GM10847 (cell line): Measurements from ENCODE around the gene CDK3.

ENCODE experiments used
- POLR2A ChIP-seq: IDR thresholded peaks from 2 replicates; pipeline ENCODE4 v1.6.1; 2011; ENCODE audit not compliant: insufficient read length; ENCODE audit errors: extremely low read depth

CDK3 gene

DNA sequence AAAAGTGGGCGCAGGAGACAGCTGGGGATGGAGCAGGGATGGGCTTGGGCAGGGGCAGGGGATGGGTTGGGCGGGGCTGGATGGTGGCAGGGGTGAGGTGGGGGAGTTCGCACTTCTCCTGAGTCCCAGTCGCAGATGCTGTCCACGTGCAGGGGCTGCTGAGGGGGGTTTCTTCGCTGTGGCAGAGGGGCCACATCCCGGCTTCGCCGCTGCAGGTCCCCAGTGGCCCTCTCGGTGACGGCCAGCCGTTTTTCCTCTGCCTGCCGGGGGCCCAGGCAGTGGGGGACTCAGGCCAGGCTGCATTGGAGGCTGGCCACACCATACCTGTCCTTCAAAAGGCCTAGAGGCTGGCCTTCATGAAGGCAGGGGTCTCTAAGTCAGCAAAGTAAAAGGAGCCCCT, 18.1 kb downstream of the CDK3 start:
- no peak for TF ChIP-seq POLR2A

DNA sequence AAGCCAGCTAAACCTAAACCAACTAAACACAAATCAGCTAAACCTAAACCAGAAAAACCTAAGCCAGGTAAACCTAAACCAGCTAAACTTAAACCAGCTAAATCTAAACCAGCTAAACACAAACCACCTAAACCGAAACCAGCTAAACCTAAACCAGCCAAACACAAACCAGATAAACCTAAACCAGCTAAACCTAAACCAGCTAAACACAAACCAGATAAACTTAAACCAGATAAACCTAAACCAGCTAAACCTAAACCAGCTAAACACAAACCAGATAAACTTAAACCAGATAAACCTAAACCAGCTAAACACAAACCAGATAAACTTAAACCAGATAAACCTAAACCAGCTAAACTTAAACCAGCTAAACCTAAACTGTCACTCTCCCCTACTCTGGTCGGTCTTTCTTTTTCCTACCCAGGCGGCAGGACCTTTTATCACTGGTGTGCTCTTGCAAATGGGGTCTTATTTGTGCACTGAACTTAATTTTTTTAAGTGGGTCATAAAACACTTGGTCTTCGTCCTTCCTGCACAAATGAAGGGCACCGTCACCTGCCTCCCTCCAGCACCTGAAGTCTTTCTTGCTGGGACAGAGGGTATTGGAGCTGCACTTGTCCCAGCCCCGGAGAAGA, 19.3 kb downstream of the CDK3 start:
- no peak for TF ChIP-seq POLR2A

DNA sequence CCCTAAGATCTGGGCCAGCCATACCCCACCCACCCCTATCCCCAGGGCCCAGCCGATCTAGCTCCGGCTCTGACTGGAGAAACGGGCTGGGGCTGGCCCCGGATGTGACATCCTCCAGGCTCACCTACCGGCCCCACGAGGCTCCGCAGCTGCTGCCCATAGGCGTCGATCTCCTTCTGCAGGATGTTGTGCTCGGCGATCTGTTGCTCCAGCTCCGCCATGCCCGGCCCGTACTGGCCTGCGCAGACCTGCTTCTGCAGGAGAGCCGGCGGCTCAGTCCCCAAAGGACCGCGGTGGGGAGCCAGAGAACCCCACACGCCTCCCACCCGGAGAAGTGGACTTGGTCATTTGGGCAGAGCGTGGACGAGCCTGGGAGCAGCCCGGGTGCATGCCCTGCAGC, 21.6 kb downstream of the CDK3 start:
- TF ChIP-seq POLR2A = no peak

DNA sequence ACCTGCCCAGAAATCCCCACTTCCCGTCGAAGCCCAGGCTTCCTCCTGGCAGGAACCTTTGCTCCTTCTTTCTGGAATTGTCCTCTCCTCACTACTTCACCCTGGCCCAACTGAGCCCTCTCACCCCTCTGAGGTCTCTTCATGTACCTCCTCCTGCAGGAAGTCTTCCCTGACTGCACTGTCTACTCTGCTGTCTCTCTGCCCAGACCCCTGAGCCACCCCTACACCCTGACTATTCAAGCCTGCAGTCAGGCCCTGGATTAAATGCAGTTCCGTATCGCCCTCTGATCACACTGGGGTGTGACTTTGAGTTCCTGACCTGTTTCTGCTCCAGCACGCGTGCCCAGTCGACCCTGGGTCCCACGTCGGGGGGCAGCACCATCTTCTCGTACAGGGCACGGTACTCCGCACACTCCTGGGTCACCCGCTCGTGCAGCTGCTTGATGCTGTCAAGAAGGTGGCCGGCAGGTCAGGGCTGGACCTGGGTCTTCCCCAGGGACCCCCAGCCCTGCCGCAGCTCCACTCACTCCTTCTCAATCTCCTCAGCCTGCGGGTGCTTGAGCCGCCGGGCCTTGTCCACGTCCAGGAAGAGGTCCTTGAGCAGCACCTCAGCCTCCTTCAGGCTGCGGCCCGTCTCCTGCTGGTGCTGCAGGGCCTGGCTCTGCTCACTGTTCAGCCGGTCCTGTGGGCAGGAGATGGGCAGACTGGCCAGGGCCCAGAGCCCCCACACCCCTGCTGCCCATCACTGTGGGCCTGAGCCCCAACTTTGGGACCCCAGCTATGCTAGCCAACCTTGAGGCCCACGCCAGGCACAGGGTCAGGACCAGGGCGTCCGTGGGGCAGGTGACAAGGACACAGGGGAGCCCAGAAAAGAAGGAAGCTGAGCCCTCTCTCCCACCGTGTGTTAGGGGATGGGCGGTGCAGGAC, 22.6 kb downstream of the CDK3 start:
- no peak for TF ChIP-seq POLR2A

- TF ChIP-seq POLR2A = no peak
Observed at GRCh38 chr17:76023900-76024237, 23.2 kb downstream of the CDK3 start.

DNA sequence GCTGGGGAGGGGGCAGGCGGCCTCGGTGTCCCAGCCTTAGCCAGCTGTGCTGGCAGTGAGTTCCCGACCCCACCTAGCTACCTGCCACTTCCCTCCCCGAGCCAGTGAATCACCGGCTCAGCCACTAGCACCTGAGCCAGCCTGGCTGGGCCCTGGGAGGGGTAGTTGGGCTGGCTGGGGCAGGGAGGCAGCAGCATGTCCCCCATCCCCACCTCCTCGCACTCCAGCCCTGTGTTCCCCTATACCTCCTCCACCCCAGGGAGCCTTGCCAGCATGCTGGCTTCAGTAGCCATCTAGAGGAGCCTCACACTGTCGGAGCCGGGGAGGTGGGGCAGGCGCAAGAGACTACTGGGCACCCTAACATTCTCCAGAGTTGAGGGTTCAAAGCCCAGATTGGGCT, 23.7 kb downstream of the CDK3 start:
- TF ChIP-seq POLR2A = no peak

DNA sequence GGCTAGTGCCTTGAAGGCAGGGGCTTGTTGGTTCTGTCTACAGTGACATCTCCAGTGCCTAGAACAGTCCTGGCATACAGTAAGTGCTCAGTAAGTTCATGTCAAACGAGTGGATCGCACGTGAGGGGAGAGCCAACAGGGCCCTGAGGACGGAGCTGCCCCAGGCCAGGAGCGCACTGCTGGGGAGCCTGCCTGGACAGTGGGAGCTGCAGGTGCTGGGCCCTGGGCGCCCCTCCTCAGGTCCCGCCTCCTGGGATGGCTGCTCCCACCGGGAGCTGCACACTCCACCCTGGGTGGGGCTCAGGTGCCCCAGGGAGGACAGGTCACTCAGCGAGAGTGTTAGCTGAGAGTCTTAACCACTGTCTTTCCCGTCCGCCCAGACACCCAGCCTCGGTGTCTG, 24.6 kb downstream of the CDK3 start:
- TF ChIP-seq POLR2A = no peak

DNA sequence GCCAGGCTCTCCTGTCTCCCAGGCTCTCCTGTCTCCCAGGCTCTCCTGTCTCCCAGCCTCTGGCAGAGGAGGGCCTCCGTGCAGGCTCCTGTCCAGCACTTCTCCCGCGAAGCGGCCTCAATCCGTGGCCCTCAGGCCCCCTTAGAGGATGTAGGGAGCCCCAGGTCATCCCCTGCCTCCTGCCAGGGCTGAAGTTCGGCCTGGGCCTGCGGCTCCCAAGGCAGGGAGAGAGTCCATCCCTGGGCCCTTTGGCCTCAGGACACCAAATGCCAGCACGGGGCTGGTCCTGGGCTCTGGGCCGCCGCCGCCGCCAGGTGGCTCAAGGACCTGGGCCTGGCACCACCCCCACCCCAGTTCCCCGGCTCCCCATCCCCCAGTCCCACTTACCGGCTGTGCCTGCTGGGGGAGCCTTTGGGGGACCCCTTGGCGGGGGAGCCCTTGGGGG, 26.1 kb downstream of the CDK3 start:
- no peak for TF ChIP-seq POLR2A

DNA sequence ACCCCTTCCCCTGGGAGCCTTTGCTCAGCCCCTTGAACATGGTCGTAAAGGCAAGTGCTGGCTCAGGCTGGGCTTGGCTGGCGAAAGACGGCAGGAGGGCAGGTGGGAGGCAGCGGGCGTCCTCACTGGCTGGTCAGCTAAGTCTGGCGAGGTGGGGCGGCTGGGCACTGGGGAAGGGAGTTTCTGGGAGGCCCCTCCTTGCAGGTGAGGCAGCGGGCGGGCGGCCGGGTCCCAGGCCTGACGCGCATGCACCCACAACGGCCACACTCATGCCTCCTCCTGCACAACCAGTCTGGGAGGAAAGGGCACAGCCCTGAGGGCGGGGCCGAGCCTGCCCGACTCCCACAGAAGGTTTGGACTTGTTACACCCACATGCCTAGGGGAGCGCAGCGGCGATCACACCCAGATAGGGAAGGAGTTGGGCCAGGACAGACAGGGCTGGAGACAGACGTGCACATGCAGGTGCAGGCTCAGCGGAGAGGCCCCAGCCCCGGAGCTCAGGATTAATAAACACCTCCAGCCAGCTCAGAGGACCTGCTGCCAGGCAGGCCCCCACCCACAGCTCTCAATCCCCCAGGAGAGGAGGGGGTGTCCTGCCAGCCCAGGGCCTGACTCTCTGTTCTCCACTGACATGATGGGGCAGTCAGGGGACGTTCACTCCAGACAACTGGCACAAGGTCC, 26.6 kb downstream of the CDK3 start, which contains the start of gene EVPL:
Gene EVPL, minus strand, starts transcription at position 148 of the 681 bp plus-strand sequence. Its CDS starts 108 bp downstream, at position 40.
- no peak for TF ChIP-seq POLR2A

DNA sequence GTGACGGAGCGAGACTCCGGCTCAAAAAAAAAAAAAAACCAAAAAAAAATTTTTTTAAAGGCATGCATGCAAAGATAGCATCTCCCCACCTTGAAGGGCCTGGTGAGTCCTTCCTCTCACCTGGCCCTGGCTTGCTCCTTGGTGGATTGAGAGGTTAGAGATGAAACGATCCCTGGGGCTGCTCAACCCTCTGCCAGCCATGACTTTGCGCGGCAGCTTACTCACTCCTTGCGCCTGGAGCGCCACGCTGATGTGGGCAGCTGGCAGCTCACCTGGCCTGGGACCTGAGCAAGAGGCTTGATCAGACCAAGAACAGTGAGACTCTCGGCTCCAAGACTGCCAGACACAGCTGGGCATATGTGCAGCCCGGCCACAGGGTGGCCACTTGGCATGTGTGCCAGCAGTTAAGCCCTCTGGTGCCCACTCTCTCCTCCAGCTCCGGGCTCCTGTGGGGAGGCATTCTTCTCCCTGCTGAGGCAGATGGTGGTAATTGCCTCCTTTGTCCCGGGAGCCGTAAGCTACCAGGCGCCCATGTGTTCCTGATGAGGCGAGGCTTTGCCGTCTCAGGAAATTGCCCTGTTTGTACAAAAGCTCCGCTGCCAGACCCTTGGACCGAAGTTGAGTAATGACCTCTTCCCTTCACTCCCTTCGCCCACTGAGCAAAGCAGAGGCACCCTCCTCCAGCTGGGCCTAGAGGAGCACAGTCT, 31.6 kb downstream of the CDK3 start:
- no peak for TF ChIP-seq POLR2A

GRCh38 chr17:76032780-76033108, 32.1 kb downstream of the CDK3 start:
- no peak for TF ChIP-seq POLR2A

DNA sequence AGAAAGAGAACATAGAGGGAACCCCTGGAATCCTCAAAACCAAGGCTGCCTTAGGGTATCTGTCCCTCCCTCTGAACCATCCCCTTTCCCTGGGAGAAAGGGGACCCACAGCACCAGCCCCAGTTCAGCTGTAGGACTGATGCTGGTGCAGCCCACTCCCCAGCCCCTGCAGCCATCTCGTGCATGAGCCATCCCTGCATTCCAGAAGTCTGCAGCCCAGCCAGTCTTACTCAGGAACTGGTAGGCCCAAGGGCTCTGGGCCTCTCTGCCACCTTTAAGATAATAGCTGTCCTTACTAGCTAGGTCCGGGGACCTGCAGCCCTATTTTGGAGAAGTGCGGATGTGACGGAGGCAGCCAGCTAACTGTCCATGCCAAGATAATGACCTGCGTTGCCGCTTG, 32.5 kb downstream of the CDK3 start:
- TF ChIP-seq POLR2A = no peak

- no peak for TF ChIP-seq POLR2A
Observed at GRCh38 chr17:76034428-76035350, 34.0 kb downstream of the CDK3 start.

- TF ChIP-seq POLR2A = no peak
Observed at GRCh38 chr17:76036497-76037261, 36.0 kb downstream of the CDK3 start.
